Stimulated activated CD8-positive, alpha-beta memory T cell treated with anti-CD3 and anti-CD28 coated beads, Interleukin-12 subunit alpha, Interleukin-12 subunit beta, amount 100 ng/mL, for 24 hours (primary cell): ENCODE data around the gene TNFRSF12A.

Experiments
- DNase-seq: peaks from one replicate; pipeline ENCODE4 v3.0.0-alpha.2; 2020; ENCODE audit errors: extremely low read depth

TNFRSF12A gene

DNA sequence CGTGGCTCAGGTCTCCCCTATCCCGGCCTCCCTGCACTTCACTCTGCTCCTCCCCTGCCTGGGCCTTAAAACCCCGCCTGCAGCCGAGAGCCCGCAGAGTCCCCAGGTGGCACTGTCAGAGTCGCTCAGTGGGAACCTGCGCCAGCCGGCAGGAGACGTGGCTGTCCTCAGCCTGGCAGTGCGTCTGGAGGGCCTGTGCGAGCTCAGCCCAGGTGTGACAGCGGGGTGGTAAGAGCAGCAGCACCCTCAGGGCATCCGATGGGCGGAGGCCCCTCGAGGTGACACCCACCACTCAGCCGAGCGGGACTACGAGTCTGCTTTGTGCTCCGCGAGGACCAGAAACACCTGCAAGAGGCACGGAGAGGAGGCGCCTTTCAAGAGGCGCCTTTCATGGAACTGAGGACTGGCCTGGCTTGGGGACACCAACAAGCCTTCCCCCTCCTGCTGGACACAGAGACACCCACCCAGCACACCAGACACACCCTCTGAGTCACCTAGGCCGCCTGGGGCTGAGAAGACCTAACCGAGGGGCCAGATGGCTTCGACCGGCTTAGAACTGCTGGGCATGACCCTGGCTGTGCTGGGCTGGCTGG is 7.2 kb upstream of the TNFRSF12A start, which contains the start of gene CLDN9:
Gene CLDN9, plus strand, starts transcription at position 96 of the 593 bp plus-strand sequence. Its CDS starts 440 bp downstream, at position 536.
- no peak for DNase-seq

- DNase-seq = no peak
Measured at GRCh38 chr16:3013491-3013951, 6.6 kb upstream of the TNFRSF12A start.

DNA sequence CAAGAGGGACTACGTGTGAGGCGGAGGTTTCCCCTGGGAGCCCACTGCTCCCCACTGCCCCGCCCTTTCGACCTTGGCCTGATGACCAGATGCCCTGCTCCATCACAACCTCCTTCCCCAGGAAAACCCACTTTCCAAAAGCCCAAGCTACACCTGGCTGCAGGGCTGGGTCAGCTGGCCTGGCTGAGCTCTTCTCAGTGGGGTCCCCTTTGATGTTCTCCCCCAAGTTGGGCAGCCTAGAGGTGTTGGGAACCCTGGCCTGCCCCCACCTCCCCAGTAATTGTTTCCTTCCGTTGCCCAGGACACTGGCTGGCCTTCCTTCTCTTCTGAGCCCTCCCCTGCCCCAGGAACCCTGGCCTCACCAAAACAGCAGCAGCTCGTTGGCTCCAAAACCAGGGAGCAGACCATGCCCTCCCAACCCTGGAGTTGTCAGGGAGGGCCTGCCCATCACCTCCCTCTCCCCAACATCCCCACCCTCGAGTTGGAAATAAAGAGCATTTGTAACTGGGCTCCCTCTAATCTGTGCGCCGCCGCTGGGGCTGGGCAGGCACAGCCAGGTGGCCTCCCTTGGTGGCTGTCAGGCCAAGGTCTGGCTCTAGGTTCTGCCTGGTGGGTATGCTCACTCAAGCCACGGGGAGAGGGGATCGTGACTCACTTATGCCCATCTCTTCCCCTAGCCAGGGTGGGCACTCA is 6.0 kb upstream of the TNFRSF12A start:
- DNase-seq = no peak

- DNase-seq = no peak
Measured at GRCh38 chr16:3014971-3015370, 5.2 kb upstream of the TNFRSF12A start.

DNA sequence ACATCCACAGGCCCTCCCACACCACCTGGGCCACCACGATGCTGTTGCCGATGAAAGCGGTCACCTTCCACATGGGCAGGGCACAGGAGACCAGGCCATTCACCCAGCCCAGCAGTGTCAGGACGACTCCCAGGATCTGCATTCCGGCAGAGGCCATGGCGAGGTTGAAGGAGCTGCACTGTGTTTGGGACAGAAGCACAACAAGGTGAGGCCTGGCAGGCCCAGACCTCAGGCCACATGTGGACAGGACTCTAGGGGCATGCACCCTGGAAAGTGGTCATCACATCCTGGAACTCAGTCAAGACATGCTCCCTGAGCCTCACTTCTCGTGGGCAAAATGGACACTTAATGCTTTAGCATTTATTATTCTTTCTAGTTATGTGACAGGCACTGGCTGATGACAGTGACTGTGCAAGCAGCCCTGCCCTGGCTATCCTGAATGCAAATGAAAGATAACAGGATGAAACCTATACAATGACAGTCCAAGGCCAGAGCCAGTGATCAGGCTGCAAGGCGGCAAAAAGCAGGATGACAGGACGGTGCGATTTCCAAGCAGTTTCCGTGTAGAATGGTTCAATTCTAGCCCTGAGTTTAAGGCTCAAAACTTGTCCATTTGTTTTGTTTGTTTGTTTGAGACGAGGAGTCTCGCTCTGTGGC is 4.2 kb upstream of the TNFRSF12A start:
- no peak for DNase-seq

GRCh38 chr16:3017344-3017743 is 2.8 kb upstream of the TNFRSF12A start:
- no peak for DNase-seq

- DNase-seq = no peak
Measured at GRCh38 chr16:3017794-3018506, 2.2 kb upstream of the TNFRSF12A start, which contains the start of gene CLDN6. Gene CLDN6 (minus strand): TSS chr16:3018183. CDS start chr16:3016021, 2,162 bp downstream.

- DNase-seq = no peak
Measured at GRCh38 chr16:3019594-3020246, 448 bp upstream of the TNFRSF12A start.

DNA sequence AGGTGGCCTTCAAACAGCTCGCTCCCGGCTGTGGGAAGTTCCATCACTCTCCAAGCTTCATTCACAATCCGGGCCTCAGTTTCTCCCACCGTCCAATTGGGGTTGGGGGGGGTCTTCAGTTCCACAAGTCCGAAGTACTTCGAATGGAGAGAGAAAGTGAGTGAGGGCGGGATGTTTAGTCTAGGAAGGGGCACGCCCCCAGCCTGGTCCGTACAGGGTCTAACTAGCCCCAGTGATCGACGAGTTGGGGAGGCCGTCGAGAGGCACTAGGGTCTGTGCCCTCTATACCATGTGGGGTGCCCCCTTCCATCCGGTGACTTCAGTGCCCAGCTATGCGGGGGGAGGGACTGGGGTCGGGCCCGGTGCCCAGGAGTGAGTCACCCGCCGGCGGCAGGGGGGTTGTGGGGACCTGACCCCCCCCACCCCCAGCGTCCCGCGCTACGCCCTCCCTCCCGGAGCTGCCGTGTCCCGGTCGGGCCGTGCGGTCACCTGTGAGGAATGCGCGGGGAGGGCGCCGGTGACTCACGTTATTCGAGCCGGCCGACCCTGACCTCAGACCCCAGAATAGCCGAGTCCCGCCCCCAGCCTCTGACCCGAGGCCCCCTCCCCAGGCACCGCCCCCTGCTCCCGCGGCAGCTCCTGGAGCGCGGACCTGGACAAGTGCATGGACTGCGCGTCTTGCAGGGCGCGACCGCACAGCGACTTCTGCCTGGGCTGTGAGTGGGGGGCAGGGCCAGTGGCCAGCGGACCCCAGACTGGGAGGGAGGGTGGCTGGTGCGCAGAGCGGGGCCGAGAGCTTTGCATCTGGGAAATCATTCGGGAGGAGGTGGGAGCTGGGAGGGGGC is 658 bp downstream of the TNFRSF12A start:
- DNase-seq = no peak

- peak; percentile 64 for DNase-seq
Measured at GRCh38 chr16:3021449-3022207, 1.5 kb downstream of the TNFRSF12A start.

GRCh38 chr16:3022208-3022683 is 2.1 kb downstream of the TNFRSF12A start:
- peak; percentile 82 for DNase-seq

- DNase-seq = no peak
Measured at GRCh38 chr16:3022684-3023414, 2.7 kb downstream of the TNFRSF12A start.

DNA sequence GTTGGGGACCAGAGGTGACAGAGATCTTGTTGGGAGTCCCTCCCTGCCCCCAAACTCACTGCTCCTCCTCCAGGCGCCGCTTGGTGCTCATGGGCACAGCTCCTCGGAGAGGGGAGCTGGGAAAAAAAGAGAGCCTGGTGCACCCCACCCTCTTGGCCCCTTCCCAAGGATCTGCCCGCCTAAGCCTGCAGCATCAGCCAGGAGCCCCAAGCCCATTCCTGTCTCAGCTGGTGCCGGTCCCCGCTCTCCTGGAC is 3.2 kb downstream of the TNFRSF12A start:
- no peak for DNase-seq

DNA sequence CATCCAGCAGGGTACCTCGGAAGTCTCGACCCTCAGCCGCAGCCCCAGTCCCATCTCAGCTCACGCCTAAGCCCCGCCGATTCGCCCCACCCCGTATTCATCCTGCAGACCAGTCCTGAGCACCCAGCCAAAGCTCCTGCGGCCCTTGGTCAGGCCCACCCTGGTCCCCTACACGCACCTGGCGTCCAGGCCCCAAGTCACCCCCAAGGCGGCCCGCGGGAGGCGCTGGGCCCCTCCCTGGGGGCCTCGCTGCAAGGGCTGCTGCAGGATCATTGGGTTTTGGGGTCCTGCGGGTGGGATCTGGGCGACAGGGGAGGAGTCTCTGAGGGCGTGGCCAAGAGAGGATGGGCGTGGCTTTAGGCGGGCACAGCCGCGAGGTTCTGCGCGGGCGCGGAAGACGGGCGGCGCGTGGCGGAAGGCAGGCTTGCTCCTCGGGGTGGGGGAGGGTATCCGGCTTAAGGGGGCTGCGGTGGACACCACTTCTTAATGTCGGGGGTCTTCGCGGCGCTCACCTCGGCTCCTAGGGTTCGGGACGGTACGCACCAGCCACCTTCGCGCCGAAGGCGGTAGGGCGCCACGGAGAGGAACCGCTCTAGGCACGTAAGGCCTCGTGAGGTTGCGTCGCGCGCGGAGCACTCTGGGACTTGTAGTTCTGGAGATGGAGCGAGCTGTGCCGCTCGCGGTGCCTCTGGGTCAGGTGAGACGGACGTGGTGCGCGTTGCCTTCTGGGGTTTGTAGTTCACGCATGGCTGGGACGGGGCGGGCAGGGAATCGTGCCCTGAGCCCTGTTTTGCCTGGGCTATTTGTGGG is 3.7 kb downstream of the TNFRSF12A start, which contains the start of the genes HCFC1R1 and THOC6:
Gene HCFC1R1, minus strand, starts transcription at position 274 of the 810 bp plus-strand sequence. Its CDS starts 1 bp downstream, at position 273.
Gene THOC6, plus strand, starts transcription at position 367 of the 810 bp plus-strand sequence. Its CDS starts 292 bp downstream, at position 659.
- DNase-seq = peak; percentile 85

DNA sequence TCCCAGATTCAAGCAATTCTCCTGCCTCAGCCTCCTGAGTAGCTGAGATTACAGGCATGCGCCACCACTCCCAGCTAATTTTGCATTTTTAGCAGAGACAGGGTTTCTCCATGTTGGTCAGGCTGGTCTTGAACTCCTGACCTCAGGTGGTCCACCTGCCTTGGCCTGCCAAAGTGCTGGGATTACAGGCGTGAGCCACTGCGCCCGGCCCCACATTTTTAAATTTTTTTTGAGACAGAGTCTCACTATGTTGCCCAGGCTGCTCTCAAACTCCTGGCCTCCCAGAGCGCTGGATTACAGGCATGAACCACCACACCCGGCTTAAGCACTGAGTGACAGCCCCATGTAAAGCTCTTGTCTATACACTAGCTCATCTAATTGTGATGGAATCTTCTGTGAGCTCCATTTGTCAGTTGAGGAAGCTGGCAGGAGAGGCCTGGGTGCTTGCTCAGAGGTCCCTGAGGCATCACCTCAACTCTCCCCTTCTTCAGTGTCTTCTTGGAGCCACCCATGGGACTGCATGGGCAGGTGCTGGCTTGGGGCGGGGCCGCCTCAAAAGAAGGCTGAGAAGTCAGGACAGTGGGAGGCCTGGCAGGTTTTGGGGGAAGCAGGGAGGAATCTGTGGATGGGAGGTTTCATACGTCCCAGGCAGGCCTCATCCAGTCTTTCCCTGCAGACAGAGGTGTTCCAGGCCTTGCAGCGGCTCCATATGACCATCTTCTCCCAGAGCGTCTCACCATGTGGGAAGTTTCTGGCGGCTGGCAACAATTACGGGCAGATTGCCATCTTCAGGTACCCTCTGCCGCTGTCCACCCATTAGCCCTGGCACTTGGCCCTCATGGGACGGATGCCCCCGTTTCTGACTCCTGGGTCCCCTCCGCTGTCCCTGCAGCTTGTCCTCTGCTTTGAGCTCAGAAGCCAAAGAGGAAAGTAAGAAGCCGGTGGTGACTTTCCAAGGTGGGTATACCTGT is 5.1 kb downstream of the TNFRSF12A start:
- no peak for DNase-seq

- DNase-seq = no peak
Measured at GRCh38 chr16:3026003-3026378, 5.8 kb downstream of the TNFRSF12A start.
